Neural progenitor cell (in vitro differentiated cells): Measurements from ENCODE around the gene C2orf76.

ENCODE experiments used
- CTCF ChIP-seq: fragments of 200-600 bp; sonication (generic); IDR thresholded peaks from 2 replicates; pipeline ENCODE4 v1.5.1; 2017; ENCODE audit warnings: antibody characterized with exemption, mild to moderate bottlenecking
- EZH2 ChIP-seq: fragments of 200-600 bp; sonication (generic); IDR thresholded peaks from 2 replicates; pipeline ENCODE4 v1.6.1; 2017; ENCODE audit warnings: antibody characterized with exemption, mild to moderate bottlenecking, moderate library complexity

DNA sequence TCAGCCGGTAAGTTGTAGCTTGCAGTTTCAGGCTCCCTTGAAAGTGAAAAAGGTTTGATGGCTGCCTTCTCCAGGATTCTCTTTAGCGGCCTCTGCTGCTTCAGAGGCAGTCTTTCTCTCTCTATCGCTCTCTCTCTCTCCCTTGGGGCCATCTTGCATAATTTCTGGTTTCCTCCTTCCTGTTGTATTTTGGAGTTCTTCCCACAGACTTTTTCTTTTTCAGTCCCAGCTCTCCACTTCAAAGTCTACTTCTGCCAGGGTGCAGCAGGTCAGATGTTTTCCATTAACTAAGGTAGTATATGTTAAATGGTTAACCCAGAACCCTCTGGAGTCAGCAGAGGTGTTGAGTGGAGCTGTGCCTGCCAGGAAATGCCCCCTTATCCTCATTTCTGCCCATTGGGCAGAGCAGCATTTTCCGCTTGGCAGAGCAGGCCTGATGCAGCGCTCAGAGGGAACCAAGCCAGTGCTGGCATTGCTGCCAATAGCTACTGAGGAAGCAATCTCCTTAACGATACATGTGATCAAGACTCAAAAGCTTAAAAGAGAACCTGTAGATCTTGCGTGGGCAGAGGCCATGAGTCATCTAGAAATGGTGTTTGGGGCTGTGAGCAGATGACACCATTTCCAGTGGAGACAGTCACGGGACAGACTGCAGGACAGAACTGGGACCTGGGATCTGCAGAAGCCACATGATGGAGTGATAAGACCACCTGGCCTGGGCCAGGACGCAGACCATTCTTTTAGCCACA lies 20.9 kb upstream of the C2orf76 start:
- TF ChIP-seq CTCF = no peak
- no peak for TF ChIP-seq EZH2
